Chondrocyte (in vitro differentiated cells): ENCODE measurements around the gene CHPF2. TPM values are rescaled to one million over a fixed set of nuclear protein-coding genes. Genes with fewer than 3 reads are reported as not detected.

Source experiments
- DNase-seq: peaks from one replicate; pipeline ENCODE4 v3.0.0; 2021; ENCODE audit warnings: mixed read lengths, low spot score
- H3K27ac Mint-ChIP-seq: one replicate; pipeline ENCODE4 v1.8.0; 2021; ENCODE audit warnings: mild to moderate bottlenecking, moderate library complexity, mixed read lengths; ENCODE audit not compliant: unreplicated experiment
- H3K27me3 Mint-ChIP-seq: 2 replicates; pipeline ENCODE4 v1.8.0; 2021; ENCODE audit warnings: low read depth, mixed read lengths
- H3K36me3 Mint-ChIP-seq: 2 replicates; pipeline ENCODE4 v1.8.0; 2021; ENCODE audit warnings: low read depth, mixed read lengths
- H3K4me1 Mint-ChIP-seq: 2 replicates; pipeline ENCODE4 v1.8.0; 2021; ENCODE audit warnings: low read depth, mild to moderate bottlenecking, mixed read lengths
- H3K4me3 Mint-ChIP-seq: one replicate; pipeline ENCODE4 v1.8.0; 2021; ENCODE audit warnings: mild to moderate bottlenecking, moderate library complexity, mixed read lengths; ENCODE audit not compliant: unreplicated experiment
- H3K9me3 Mint-ChIP-seq: 2 replicates; pipeline ENCODE4 v1.8.0; 2021; ENCODE audit warnings: low read depth, mixed read lengths
- CTCF ChIP-seq: fragments of 200-600 bp; sonication (generic); IDR thresholded peaks from 2 replicates; pipeline ENCODE4 v1.5.0; 2021; ENCODE audit warnings: antibody characterized with exemption, mild to moderate bottlenecking, moderate library complexity
- total RNA-seq: library from RNA; stranded (reverse); gene quantifications from 3 replicates; pipeline ENCODE4 v1.2.1, GENCODE V29; 2021

Gene CHPF2
- total RNA-seq, 1 donor from 2014 or later = 98.3 TPM

- no peak for TF ChIP-seq CTCF
- no peak for DNase-seq
- Mint-ChIP-seq H3K4me1 (no peaks in the 10 kb centered on the region), H3K4me3 (no peak overlapping the region), H3K27ac (no peak overlapping the region), H3K36me3 (peaks cover 23% of the 10 kb centered on the region), H3K27me3 (peaks cover 5% of the 10 kb centered on the region), H3K9me3 (no peaks in the 10 kb centered on the region)
Observed at GRCh38 chr7:151211155-151211772, 21.0 kb upstream of the CHPF2 start.

GRCh38 chr7:151212626-151213025 is 19.7 kb upstream of the CHPF2 start:
- Mint-ChIP-seq H3K36me3 (peaks cover 24% of the 10 kb centered on the region), H3K4me1 (no peaks in the 10 kb centered on the region), H3K4me3 (no peak overlapping the region), H3K9me3 (no peaks in the 10 kb centered on the region), H3K27ac (no peak overlapping the region), H3K27me3 (no peaks in the 10 kb centered on the region)
- no peak for TF ChIP-seq CTCF
- no peak for DNase-seq

GRCh38 chr7:151213826-151214225 is 18.5 kb upstream of the CHPF2 start:
- no peak for DNase-seq
- H3K36me3 Mint-ChIP-seq = peaks cover 34% of the 10 kb centered on the region
- H3K27ac Mint-ChIP-seq = no peak overlapping the region
- no peaks in the 10 kb centered on the region for H3K4me1 Mint-ChIP-seq
- TF ChIP-seq CTCF = no peak
- no peaks in the 10 kb centered on the region for H3K27me3 Mint-ChIP-seq
- no peak overlapping the region for H3K4me3 Mint-ChIP-seq
- no peaks in the 10 kb centered on the region for H3K9me3 Mint-ChIP-seq

- TF ChIP-seq CTCF = no peak
- H3K9me3 Mint-ChIP-seq = no peaks in the 10 kb centered on the region
- H3K27me3 Mint-ChIP-seq = no peaks in the 10 kb centered on the region
- peaks cover 42% of the 10 kb centered on the region for H3K36me3 Mint-ChIP-seq
- DNase-seq = no peak
- no peaks in the 10 kb centered on the region for H3K4me1 Mint-ChIP-seq
- H3K4me3 Mint-ChIP-seq = no peak overlapping the region
- no peak overlapping the region for H3K27ac Mint-ChIP-seq
Observed at GRCh38 chr7:151215396-151215795, 16.9 kb upstream of the CHPF2 start.

GRCh38 chr7:151218170-151218569 is 14.1 kb upstream of the CHPF2 start:
- Mint-ChIP-seq H3K9me3 (no peaks in the 10 kb centered on the region), H3K4me1 (no peaks in the 10 kb centered on the region), H3K27me3 (no peaks in the 10 kb centered on the region), H3K36me3 (peaks cover 51% of the 10 kb centered on the region), H3K4me3 (no peak overlapping the region), H3K27ac (no peak overlapping the region)
- DNase-seq = no peak
- no peak for TF ChIP-seq CTCF
